Middle frontal gyrus (tissue), 1 donor: Measurements from ENCODE around the gene FNTB.
"Not testable (repeated sequence)": the region's sequence is repeated elsewhere in the genome, so short reads cannot be mapped to it uniquely, and the experiment has no call there.

Experiments
- DNase-seq: peaks from one replicate; pipeline ENCODE4 v3.0.0-alpha.2; 2015; ENCODE audit warnings: low spot score; ENCODE audit errors: extremely low spot score

FNTB gene

GRCh38 chr14:65084554-65085505, 98.1 kb downstream of the FNTB start:
- DNase-seq: no peak

- not testable (repeated sequence) for DNase-seq
Measured at GRCh38 chr14:65086686-65087085, 100.0 kb downstream of the FNTB start.

GRCh38 chr14:65087835-65088234, 101.1 kb downstream of the FNTB start:
- DNase-seq: not testable (repeated sequence)

- DNase-seq: no peak
Measured at GRCh38 chr14:65092349-65092748, 105.7 kb downstream of the FNTB start.

GRCh38 chr14:65095633-65096205, 109.0 kb downstream of the FNTB start:
- DNase-seq: peak; percentile 43

- no peak for DNase-seq
Measured at GRCh38 chr14:65096323-65097089, 109.8 kb downstream of the FNTB start.

GRCh38 chr14:65098586-65098985, 111.9 kb downstream of the FNTB start:
- DNase-seq: no peak

GRCh38 chr14:65100922-65101541, 114.3 kb downstream of the FNTB start:
- no peak for DNase-seq

- no peak for DNase-seq
Measured at GRCh38 chr14:65101631-65102440, 115.1 kb downstream of the FNTB start.

- peak; percentile 94 for DNase-seq
Measured at GRCh38 chr14:65102441-65103149, 115.9 kb downstream of the FNTB start, which contains the start of gene MAX. TSS of gene MAX (minus strand) at chr14:65102517. CDS start at chr14:65102339, 178 bp downstream.

GRCh38 chr14:65103150-65103760, 116.6 kb downstream of the FNTB start:
- DNase-seq: no peak

- no peak for DNase-seq
Measured at GRCh38 chr14:65104791-65105190, 118.1 kb downstream of the FNTB start.

GRCh38 chr14:65106316-65106715, 119.6 kb downstream of the FNTB start:
- no peak for DNase-seq

GRCh38 chr14:65106736-65107135, 120.0 kb downstream of the FNTB start:
- no peak for DNase-seq

- DNase-seq: no peak
Measured at GRCh38 chr14:65107200-65107599, 120.5 kb downstream of the FNTB start.

GRCh38 chr14:65109357-65109756, 122.7 kb downstream of the FNTB start:
- no peak for DNase-seq

- no peak for DNase-seq
Measured at GRCh38 chr14:65110525-65110924, 123.8 kb downstream of the FNTB start.
